HCT116 (cell line): ENCODE measurements around the gene STK4. TPM values are rescaled to one million over a fixed set of nuclear protein-coding genes. Genes with fewer than 3 reads are reported as not detected.

Experiments
- ATAC-seq: fragments of 200-7000 bp; cut with Tn5 transposase; 2 replicates; pipeline ENCODE4 v1.9.1; 2020; ENCODE audit warnings: mild to moderate bottlenecking, moderate library complexity
- BruUV-seq: library from RNA; stranded (reverse); fragments of 400-500 nt; replicated peaks from 2 replicates; lab custom pipeline; 2021; lab: Mats Ljungman, UMichigan
- CTCF ChIA-PET: fragments of 300-600 bp; sonication (Branson Sonifier 250); formaldehyde crosslinking; loops from one replicate; lab custom pipeline; 2021; ENCODE audit warnings: antibody characterized with exemption; lab: Charles Lee
- POLR2A ChIA-PET: fragments of 300-600, 350-600 bp; sonication (Branson Sonifier 250); formaldehyde crosslinking; loops from one replicate; lab custom pipeline; 2021; ENCODE audit warnings: antibody characterized with exemption; lab: Charles Lee
- RAD21 ChIA-PET, 2 experiments: fragments of 300-600 bp; sonication (Branson Sonifier 250); formaldehyde crosslinking; loops; one replicate each; lab custom pipeline; 2023; ENCODE audit warnings: low total read pairs in 2 of 2; ENCODE audit not compliant: uncharacterized antibody in 2 of 2, unreplicated experiment in 2 of 2, low non-redundant PET in 1 of 2; lab: Charles Lee
- DNase-seq: peaks from one replicate; pipeline ENCODE4 v3.0.0-alpha.2; 2010; ENCODE audit warnings: low read depth, low spot score
- H2AFZ ChIP-seq: fragments of 200-600 bp; shearing (Covaris generic), sonication (generic); 2 replicates; pipeline ENCODE4 v1.6.1; 2017; ENCODE audit warnings: low read depth, mixed run types, mixed read lengths, antibody characterized with exemption, low read length; ENCODE audit not compliant: poor library complexity, severe bottlenecking
- H3K27ac ChIP-seq: 2 replicates; pipeline ENCODE4 v1.5.1; 2012; ENCODE audit warnings: low read depth, low read length
- H3K27me3 ChIP-seq: fragments of 200-600 bp; sonication (generic); 2 replicates; pipeline ENCODE4 v1.6.1; 2016; ENCODE audit warnings: mixed run types, low read length, mixed read lengths; ENCODE audit not compliant: insufficient read depth
- H3K36me3 ChIP-seq, 2 experiments: fragments of 200-500 bp in 1 of 2; fragments of 200-600 bp in 1 of 2; sonication (Bioruptor generic) in 1 of 2; sonication (generic) in 1 of 2; 2 replicates each; pipeline versions ENCODE4 v1.5.1 to v1.6.1; 2014 to 2016; ENCODE audit warnings: low read length in 2 of 2, inconsistent platforms in 1 of 2, mixed read lengths in 1 of 2, mixed run types in 1 of 2; ENCODE audit not compliant: insufficient read depth in 2 of 2, control insufficient read depth in 1 of 2
- H3K4me1 ChIP-seq, 2 experiments: fragments of 200-600 bp in 1 of 2; sonication (generic) in 1 of 2; 2 replicates each; pipeline versions ENCODE4 v1.5.1 to v1.6.1; 2012 to 2017; ENCODE audit warnings: low read length in 2 of 2, inconsistent platforms in 1 of 2, mild to moderate bottlenecking in 1 of 2, mixed read lengths in 1 of 2, mixed run types in 1 of 2, moderate library complexity in 1 of 2; ENCODE audit not compliant: insufficient read depth in 2 of 2, control insufficient read depth in 1 of 2
- H3K4me2 ChIP-seq: fragments of 200-600 bp; sonication (generic); 2 replicates; pipeline ENCODE4 v1.6.1; 2017; ENCODE audit warnings: mixed run types, low read length, mixed read lengths
- H3K4me3 ChIP-seq, 2 experiments: fragments of 200-600 bp in 1 of 2; sonication (generic) in 1 of 2; replicated peaks in 1 of 2; 2 replicates each; pipeline ENCODE4 v1.5.1; 2011 to 2016; ENCODE audit warnings: low read length in 2 of 2, control low read depth in 1 of 2, low read depth in 1 of 2, mild to moderate bottlenecking in 1 of 2, mixed read lengths in 1 of 2, mixed run types in 1 of 2
- H3K79me2 ChIP-seq: fragments of 200-600 bp; sonication (generic); 2 replicates; pipeline ENCODE4 v1.6.1; 2017; ENCODE audit warnings: mild to moderate bottlenecking, mixed run types, low read length, moderate library complexity, mixed read lengths; ENCODE audit not compliant: insufficient read depth
- H3K9ac ChIP-seq: fragments of 200-600 bp; sonication (generic); 2 replicates; pipeline ENCODE4 v1.6.1; 2016; ENCODE audit warnings: low read length, mixed read lengths
- H3K9me2 ChIP-seq: fragments of 200-600 bp; sonication (generic), shearing (Covaris generic); 2 replicates; pipeline ENCODE4 v1.6.1; 2017; ENCODE audit warnings: mixed run types, mild to moderate bottlenecking, moderate library complexity; ENCODE audit not compliant: insufficient read depth
- H3K9me3 ChIP-seq, 2 experiments: fragments of 200-500 bp in 1 of 2; fragments of 200-600 bp in 1 of 2; sonication (Bioruptor generic) in 1 of 2; sonication (generic) in 1 of 2; 2 replicates each; pipeline ENCODE4 v1.6.1; 2014 to 2017; ENCODE audit warnings: low read length in 2 of 2, mixed read lengths in 2 of 2, inconsistent platforms in 1 of 2, low read depth in 1 of 2, mild to moderate bottlenecking in 1 of 2, mixed run types in 1 of 2, moderate library complexity in 1 of 2; ENCODE audit not compliant: control insufficient read depth in 1 of 2, insufficient read depth in 1 of 2
- H4K20me1 ChIP-seq: fragments of 200-600 bp; sonication (generic), shearing (Covaris generic); 2 replicates; pipeline ENCODE4 v1.6.1; 2017; ENCODE audit warnings: mixed run types, mild to moderate bottlenecking, moderate library complexity; ENCODE audit not compliant: insufficient read depth
- ATF3 ChIP-seq: IDR thresholded peaks from 2 replicates; pipeline ENCODE4 v1.6.1; 2012
- CBX3 ChIP-seq: IDR thresholded peaks from 2 replicates; pipeline ENCODE4 v1.6.1; 2012; ENCODE audit warnings: low read depth
- CEBPB ChIP-seq: IDR thresholded peaks from 2 replicates; pipeline ENCODE4 v1.6.1; 2012; ENCODE audit warnings: low read depth
- CTCF ChIP-seq, 3 experiments: fragments of 200-600 bp in 1 of 3; sonication (generic) in 1 of 3; IDR thresholded peaks in 2 of 3; conservative IDR thresholded peaks in 1 of 3; 2 replicates each; pipeline ENCODE4 v1.5.1; 2012 to 2017; ENCODE audit warnings: low read depth in 2 of 3, low read length in 2 of 3, antibody characterized with exemption in 1 of 3, borderline replicate concordance in 1 of 3, control low read depth in 1 of 3, mild to moderate bottlenecking in 1 of 3, mixed read lengths in 1 of 3, mixed run types in 1 of 3, moderate library complexity in 1 of 3; ENCODE audit not compliant: insufficient read depth in 1 of 3
- EGR1 ChIP-seq: IDR thresholded peaks from 2 replicates; pipeline ENCODE4 v1.6.1; 2012; ENCODE audit warnings: low read depth
- ELF1 ChIP-seq: IDR thresholded peaks from 2 replicates; pipeline ENCODE4 v1.6.1; 2012; ENCODE audit warnings: low read depth, borderline replicate concordance
- FOSL1 ChIP-seq: IDR thresholded peaks from 2 replicates; pipeline ENCODE4 v1.6.1; 2012; ENCODE audit warnings: low read depth
- POLR2A ChIP-seq: IDR thresholded peaks from 2 replicates; pipeline ENCODE4 v1.7.0; 2011; ENCODE audit warnings: borderline replicate concordance; ENCODE audit not compliant: insufficient read depth, insufficient read length; ENCODE audit errors: extremely low read depth
- POLR2AphosphoS5 ChIP-seq: IDR thresholded peaks from 2 replicates; pipeline ENCODE4 v1.6.1; 2011; ENCODE audit warnings: mild to moderate bottlenecking, low read depth, low read length, moderate library complexity
- RAD21 ChIP-seq: IDR thresholded peaks from 2 replicates; pipeline ENCODE4 v1.6.1; 2012; ENCODE audit warnings: low read depth, mild to moderate bottlenecking
- SIN3A ChIP-seq: IDR thresholded peaks from 2 replicates; pipeline ENCODE4 v1.6.1; 2012; ENCODE audit warnings: low read depth
- SP1 ChIP-seq: IDR thresholded peaks from 2 replicates; pipeline ENCODE4 v1.6.1; 2012; ENCODE audit warnings: low read depth
- SRF ChIP-seq: IDR thresholded peaks from 2 replicates; pipeline ENCODE4 v1.6.1; 2012; ENCODE audit warnings: low read depth
- TCF7L2 ChIP-seq: IDR thresholded peaks from 2 replicates; pipeline ENCODE4 v1.7.0; 2011; ENCODE audit warnings: borderline replicate concordance, inconsistent platforms; ENCODE audit not compliant: insufficient read depth, insufficient read length; ENCODE audit errors: extremely low read depth
- ZBTB33 ChIP-seq: IDR thresholded peaks from 2 replicates; pipeline ENCODE4 v1.6.1; 2011; ENCODE audit warnings: mild to moderate bottlenecking, low read length, moderate library complexity; ENCODE audit not compliant: insufficient replicate concordance; ENCODE audit errors: extremely low read depth
- ZNF274 ChIP-seq: fragments of 200-500 bp; sonication (Bioruptor generic); IDR thresholded peaks from 2 replicates; pipeline ENCODE4 v1.6.1; 2014; ENCODE audit warnings: mild to moderate bottlenecking, low read depth, low read length, inconsistent platforms
- intact Hi-C: fragments of 100-400 bp; cut with micrococcal nuclease; formaldehyde crosslinking; loops from 2 replicates; pipeline ENCODE4 v1.10.0; 2022
- total RNA-seq: library from RNA; stranded (reverse); gene quantifications from one replicate; pipeline ENCODE4 v1.2.1, GENCODE V29; 2021; ENCODE audit not compliant: unreplicated experiment

Gene STK4
- total RNA-seq, 1 experiment from 2014 or later: 45.4 TPM

- Histone ChIP-seq H3K27me3 (no peaks in the 10 kb centered on the region), H3K4me2 (no peak within 1 kb of the TSS), H3K4me3 (no peak within 1 kb of the TSS), H3K9me3 (no peaks in the 10 kb centered on the region), H3K36me3 (no peaks in the 10 kb centered on the region), H2AFZ (no peak within 1 kb of the TSS), H3K27ac (no peak within 1 kb of the TSS), H4K20me1 (no peaks in the 10 kb centered on the region), H3K4me1 (no peaks in the 10 kb centered on the region), H3K9me2 (no peaks in the 10 kb centered on the region), H3K79me2 (no peaks in the 10 kb centered on the region), H3K9ac (no peak within 1 kb of the TSS)
- ATAC-seq (no peak), DNase-seq (no peak)
- RAD21 ChIA-PET: no interaction called here
- CTCF ChIA-PET: interaction anchor here (0.9 to 1.1 kb wide), 2 partner anchors 57 to 155 kb away, joined by 3 read pairs; no protein-coding TSS in a partner anchor
- BruUV-seq: no TSS peak
- no peak for TF ChIP-seq TCF7L2
- no peak for TF ChIP-seq ZNF274
- TF ChIP-seq SP1: no peak
- no peak for TF ChIP-seq SRF
- no peak for TF ChIP-seq POLR2AphosphoS5
- no peak for TF ChIP-seq ELF1
- no peak for TF ChIP-seq POLR2A
- TF ChIP-seq SIN3A: no peak
- no peak for TF ChIP-seq FOSL1
- TF ChIP-seq EGR1: no peak
- no peak for TF ChIP-seq CTCF (IDR thresholded peaks at IDR 0.05 in 2 of 3, conservative IDR thresholded peaks at IDR 0.05 in 1 of 3; ENCODE audit: borderline replicate concordance in 1 of 3, insufficient read depth in 1 of 3, low read depth in 2 of 3, low read length in 2 of 3)
- TF ChIP-seq CBX3: no peak
- TF ChIP-seq ATF3: no peak
- no peak for TF ChIP-seq RAD21
- TF ChIP-seq ZBTB33: no peak
- no peak for TF ChIP-seq CEBPB
- intact Hi-C loops: no loop called here
- POLR2A ChIA-PET: no interaction called here
Measured at GRCh38 chr20:45100563-45101245, 134.4 kb downstream of the STK4 start, which contains the start of gene KCNS1. KCNS1 (minus strand) TSS chr20:45101127; CDS start chr20:45099236, 1,891 bp downstream.
